ENCODE results near the gene CD81.
"Not testable (repeated sequence)": the region's sequence is repeated elsewhere in the genome, so short reads cannot be mapped to it uniquely, and the experiment has no call there.

The CD81 gene

GRCh38 chr11:2376751-2377451 lies at the start of gene CD81:
Gene CD81, plus strand, starts transcription at chr11:2377310. Its CDS starts 240 bp downstream, at chr11:2377550.
- DNase-seq = no peak

GRCh38 chr11:2328021-2328420 lies 49.1 kb upstream of the CD81 start:
- no peak for DNase-seq

GRCh38 chr11:2328656-2329354 lies 48.3 kb upstream of the CD81 start:
- DNase-seq = no peak

- no peak for DNase-seq
These were observed 47.6 kb upstream of the CD81 start for GRCh38 chr11:2329551-2329950.

DNA sequence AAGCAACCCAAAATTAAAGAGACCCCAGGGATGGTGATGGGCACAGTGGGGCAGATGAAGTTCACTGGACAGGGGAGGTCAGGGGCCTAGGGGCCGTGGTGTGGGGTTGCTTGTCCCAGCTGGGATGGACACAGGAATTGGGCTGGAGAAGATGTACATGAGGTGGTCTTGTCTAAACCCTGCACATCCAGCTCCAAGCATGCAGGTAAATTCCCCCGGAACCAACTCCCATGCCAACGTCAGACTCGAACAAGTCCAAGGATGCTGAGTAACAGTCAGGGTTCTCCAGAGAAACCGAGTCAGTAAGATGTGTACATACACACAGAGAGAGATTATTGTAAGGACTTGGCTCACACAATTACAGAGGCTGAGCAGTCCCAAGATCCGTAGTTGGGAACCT lies 46.4 kb upstream of the CD81 start:
- DNase-seq = no peak

GRCh38 chr11:2331404-2331803 lies 45.7 kb upstream of the CD81 start:
- no peak for DNase-seq

DNA sequence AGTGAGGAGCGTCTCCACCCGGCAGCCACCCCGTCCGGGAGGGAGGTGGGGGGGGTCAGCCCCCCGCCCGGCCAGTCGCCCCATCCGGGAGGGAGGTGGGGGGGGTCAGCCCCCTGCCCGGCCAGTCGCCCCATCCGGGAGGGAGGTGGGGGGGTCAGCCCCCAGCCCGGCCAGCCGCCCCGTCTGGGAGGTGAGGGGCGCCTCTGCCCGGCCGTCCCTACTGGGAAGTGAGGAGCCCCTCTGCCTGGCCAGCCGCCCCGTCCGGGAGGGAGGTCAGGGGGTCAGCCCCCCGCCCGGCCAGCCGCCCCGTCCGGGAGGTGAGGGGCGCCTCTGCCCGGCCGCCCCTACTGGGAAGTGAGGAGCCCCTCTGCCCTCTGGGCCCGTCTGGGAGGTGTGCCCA lies 44.5 kb upstream of the CD81 start:
- DNase-seq = not testable (repeated sequence)

DNA sequence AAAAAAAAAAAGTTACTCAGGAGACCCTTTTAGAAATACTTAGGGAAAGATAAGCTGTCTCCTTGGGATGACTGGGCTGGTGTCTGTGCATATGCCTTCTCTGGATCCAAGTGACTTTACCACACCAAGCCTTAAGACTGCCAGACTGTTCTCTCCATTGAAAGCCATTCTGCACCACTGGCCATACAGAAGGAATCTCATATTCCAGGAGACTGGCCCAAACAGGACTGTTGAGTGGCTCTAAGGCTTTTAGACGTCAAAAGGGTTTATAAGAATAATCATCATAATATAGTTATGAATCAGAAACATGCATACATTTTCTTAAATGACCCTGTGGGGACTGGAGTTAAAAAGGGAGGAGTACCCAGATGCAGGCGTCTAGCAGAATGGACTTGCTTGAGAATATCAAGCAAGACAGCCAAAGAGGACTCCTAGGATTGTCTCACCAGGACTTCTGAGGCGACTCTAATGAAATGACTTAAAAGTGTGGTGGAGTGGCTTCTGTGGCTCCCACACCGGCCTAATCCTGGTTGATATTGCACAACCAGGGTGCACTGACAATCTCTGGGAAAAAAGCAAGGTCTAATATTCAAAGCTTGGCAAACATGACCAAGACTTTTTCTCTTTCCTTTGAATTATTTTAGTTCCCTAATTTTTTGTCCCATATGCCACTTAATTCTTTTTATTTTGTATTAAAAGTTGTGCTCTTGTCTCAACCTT lies 43.5 kb upstream of the CD81 start:
- DNase-seq = not testable (repeated sequence)

- DNase-seq = not testable (repeated sequence)
These were observed 41.8 kb upstream of the CD81 start for GRCh38 chr11:2335286-2335685.

GRCh38 chr11:2338760-2339159 lies 38.4 kb upstream of the CD81 start:
- not testable (repeated sequence) for DNase-seq

DNA sequence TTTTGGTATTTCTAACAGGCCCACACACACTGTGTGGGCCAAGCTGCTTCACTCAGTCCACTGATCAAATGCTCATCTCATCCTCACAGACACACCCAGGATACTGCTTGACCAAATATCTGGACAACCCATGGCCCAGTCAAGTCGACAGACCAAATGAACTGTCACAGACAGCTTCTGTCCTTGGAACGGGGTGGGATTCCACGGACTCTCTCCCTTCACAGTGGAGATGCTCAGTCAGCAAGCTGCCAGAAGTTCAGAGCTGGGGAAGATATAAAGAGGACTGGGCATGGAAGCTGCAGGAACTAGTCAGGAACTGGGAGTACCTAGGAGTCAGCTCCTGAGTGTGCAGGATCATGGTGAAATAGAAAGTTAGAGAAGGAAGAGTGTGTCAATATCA lies 34.6 kb upstream of the CD81 start:
- DNase-seq = no peak

- DNase-seq = no peak
These were observed 34.1 kb upstream of the CD81 start for GRCh38 chr11:2342981-2343380.

GRCh38 chr11:2343502-2343901 lies 33.6 kb upstream of the CD81 start:
- no peak for DNase-seq

- DNase-seq = no peak
These were observed 32.1 kb upstream of the CD81 start for GRCh38 chr11:2345050-2345449.

DNA sequence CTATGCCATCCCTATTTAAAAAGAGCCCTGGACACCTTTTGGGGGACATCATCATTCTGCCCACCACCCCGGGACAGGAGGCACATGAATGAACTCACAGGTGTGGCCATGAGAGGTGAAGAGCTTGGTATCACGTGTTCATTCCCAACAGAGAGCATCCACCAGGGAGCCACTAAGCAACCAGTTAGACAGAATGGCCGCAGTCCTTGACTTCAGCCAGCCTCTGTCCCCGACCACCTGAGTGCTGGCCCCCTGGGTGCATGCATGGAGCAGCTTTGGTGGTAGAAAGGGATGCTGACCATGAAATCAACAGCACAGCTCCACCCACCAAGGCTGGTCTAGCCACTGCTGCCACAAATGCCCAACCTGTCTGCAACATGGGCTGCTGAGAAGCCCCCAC lies 31.1 kb upstream of the CD81 start:
- no peak for DNase-seq

DNA sequence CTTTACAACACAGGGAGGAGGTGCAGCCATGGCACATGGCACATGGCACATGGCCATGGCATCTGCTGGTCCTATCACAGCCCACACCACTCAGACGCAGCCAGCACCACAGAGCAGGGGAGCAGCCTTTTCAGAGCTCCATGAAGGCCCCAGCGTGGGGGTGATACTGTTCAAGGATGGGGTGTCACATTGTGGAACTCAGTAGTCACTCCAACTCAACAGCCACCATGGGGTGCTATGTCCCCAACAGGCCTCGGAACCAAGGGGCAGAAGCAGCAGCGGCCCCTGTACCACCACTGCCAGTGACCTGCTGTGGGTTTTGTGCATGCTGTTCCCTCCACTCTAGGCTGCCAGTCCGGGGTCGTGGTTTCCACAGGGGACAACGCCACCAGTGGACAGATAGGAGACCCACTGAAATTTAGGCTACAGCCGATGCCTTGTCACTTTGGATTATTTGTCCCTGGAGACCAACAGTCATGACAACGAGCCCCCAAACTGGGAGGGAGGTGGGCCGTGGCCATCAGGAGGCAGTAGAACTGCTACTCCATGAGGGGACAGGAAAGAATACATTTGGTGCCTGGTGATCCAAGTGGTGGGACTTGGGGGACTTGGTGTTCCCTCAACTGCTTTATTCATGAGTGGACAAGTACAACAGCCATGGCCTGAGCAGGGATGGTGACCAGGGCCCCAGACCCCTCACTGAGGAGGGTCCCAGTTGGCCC lies 30.4 kb upstream of the CD81 start:
- DNase-seq = no peak

GRCh38 chr11:2347308-2347830 lies 29.7 kb upstream of the CD81 start:
- no peak for DNase-seq

GRCh38 chr11:2348986-2349385 lies 28.1 kb upstream of the CD81 start:
- DNase-seq = no peak

GRCh38 chr11:2351701-2352100 lies 25.4 kb upstream of the CD81 start:
- DNase-seq = no peak

DNA sequence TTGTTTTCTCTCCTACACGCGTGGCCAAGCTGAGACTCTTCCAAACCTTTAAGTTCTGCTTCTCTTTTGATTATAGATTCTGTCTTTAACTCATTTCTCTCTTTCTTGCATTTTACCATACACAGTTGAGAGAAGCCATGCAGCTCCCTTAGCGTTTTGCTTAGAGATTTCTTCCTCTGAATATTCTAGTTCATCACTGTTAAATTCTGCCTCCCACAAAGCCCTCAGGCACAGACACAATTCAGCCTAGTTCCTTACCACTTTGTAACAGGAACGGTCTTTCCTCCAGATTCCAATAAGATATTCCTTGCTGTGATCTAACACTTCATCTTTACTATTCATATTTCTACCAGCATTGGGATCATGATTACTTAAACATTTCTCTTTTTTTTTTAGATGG lies 24.7 kb upstream of the CD81 start:
- no peak for DNase-seq

DNA sequence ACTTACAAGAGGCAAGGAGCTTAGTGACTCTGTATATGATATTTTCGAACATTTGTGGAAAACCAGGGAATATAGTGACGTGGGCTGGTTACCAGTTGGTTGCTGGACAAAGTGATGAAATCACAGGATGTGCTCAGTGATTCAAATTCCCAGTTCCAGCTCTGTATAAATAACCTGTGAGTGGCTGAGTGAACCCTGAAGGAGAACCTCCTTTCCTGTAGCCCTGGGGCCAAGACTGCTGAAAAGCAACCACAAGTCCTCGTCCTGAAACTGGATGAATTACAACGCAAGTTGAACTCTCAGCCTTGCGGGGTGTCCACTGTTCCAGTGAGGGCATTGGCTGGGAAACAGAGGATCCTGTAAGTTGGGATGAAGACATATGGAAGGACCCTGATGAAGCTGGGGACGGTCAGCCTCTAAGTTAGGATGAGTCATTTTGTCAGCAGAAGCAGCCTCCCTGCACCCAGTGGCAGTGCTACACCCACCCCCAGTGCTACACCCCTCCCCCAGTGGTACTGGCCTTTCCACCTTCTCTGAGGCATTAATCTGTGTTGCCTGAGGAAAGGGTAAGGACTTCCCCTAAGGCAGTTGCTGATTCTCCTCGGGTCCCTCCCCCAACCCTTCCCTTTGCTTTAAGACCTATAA lies 22.0 kb upstream of the CD81 start:
- no peak for DNase-seq

DNA sequence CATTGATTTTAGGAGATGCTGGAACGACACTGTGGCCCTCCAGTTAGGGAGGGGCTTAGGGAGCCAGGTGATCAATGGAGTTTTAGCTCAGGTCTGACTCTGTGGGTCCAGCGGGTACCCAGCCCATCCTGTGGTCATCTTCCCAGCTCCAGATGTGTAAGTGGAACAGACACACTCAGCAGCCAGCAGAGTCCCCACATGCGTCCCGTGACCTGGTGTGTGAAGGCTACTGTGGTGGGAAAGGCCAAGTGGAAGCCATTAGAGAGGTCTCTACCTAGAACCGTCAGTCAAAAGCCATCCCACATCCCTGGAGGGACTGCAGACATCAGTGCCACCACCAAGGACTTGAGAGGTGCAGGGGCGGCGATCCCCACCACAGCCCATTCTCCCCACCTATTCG lies 19.9 kb upstream of the CD81 start:
- no peak for DNase-seq

DNA sequence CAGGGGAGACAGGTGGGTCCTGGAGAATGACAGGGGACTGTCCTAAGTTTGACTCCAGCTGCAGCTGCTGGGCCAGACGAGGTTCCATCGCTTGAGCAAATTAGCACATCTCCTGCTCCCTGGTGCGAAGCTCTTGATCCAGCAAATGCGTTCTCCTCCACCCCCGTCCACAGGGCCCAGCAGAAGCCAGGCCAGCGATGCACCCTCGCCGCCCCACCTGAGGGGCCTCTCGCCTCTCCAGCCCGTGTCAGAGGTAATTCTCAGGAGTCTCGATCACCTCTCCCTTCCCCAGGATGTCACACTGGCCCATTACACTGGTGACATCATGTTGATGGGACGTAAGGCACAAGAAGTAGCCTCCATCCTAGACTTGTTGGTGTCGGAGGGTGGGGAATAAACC lies 19.5 kb upstream of the CD81 start:
- DNase-seq = not testable (repeated sequence)

All from NCI-H1417 treated with DMSO at 0.1 percent for 48 hours (cell line).